T-cell (primary cell): ENCODE results near the gene JAKMIP3. TPM values are rescaled to one million over a fixed set of nuclear protein-coding genes. Genes with fewer than 3 reads are reported as not detected.

Experiments
- ATAC-seq, 4 experiments: fragments of 200-7000 bp in 3 of 4; fragments of 150-1000 bp in 1 of 4; cut with Tn5 transposase; replicated peaks in 1 of 4; 1 replicate in 3 of 4; 2 replicates in 1 of 4; pipeline ENCODE4 v1.10.0; 2021; ENCODE audit warnings: moderate library complexity in 3 of 4, mild to moderate bottlenecking in 2 of 4, moderate number of reproducible peaks in 1 of 4
- CTCF ChIA-PET, 2 donors: fragments of 300-600 bp; sonication (Branson Sonifier 250); formaldehyde crosslinking; loops; one replicate each; lab custom pipeline; 2022; ENCODE audit warnings: antibody characterized with exemption in 2 of 2; lab: Charles Lee
- POLR2A ChIA-PET, 2 donors: fragments of 300-600 bp; sonication (Branson Sonifier 250); formaldehyde crosslinking; loops; one replicate each; lab custom pipeline; 2022; ENCODE audit warnings: antibody characterized with exemption in 2 of 2; lab: Charles Lee
- DNase-seq, 35 experiments: peaks; one replicate each; pipeline versions ENCODE4 v3.0.0 to v3.0.0-alpha.2; 2013 to 2023
- H3K27ac ChIP-seq: one replicate; pipeline ENCODE4 v1.5.1; 2013; ENCODE audit warnings: low read length
- H3K27me3 ChIP-seq, 2 experiments: replicated peaks in 1 of 2; 1 replicate in 1 of 2; 2 replicates in 1 of 2; pipeline versions ENCODE4 v1.6.1 to v1.7.0; 2013; ENCODE audit warnings: low read length in 1 of 2, mixed read lengths in 1 of 2; ENCODE audit not compliant: control insufficient read depth in 2 of 2, insufficient read depth in 2 of 2; ENCODE audit errors: extremely low read depth in 1 of 2
- H3K36me3 ChIP-seq, 2 donors: 1 replicate in 1 of 2; 2 replicates in 1 of 2; pipeline versions ENCODE4 v1.6.1 to v1.7.0; 2013; ENCODE audit warnings: low read length in 1 of 2; ENCODE audit not compliant: control insufficient read depth in 2 of 2, insufficient read depth in 1 of 2; ENCODE audit errors: extremely low read depth in 1 of 2
- H3K4me1 ChIP-seq, 2 experiments: 1 replicate in 1 of 2; 2 replicates in 1 of 2; pipeline versions ENCODE4 v1.6.1 to v1.7.0; 2013; ENCODE audit warnings: low read length in 2 of 2, mixed read lengths in 1 of 2; ENCODE audit not compliant: insufficient read depth in 2 of 2, control insufficient read depth in 1 of 2; ENCODE audit errors: extremely low read depth in 1 of 2
- H3K4me3 ChIP-seq, 2 donors: 1 replicate in 1 of 2; 2 replicates in 1 of 2; pipeline versions ENCODE4 v1.5.1 to v1.7.0; 2013; ENCODE audit warnings: mild to moderate bottlenecking in 2 of 2, low read length in 1 of 2, moderate library complexity in 1 of 2; ENCODE audit not compliant: control insufficient read depth in 1 of 2; ENCODE audit errors: extremely low read depth in 1 of 2
- H3K9me3 ChIP-seq: 2 replicates; pipeline ENCODE4 v1.7.0; 2013
- H3K27ac Mint-ChIP-seq, 2 donors: one replicate each; pipeline ENCODE4 v1.8.0; 2020 to 2021; ENCODE audit warnings: mild to moderate bottlenecking in 2 of 2, mixed read lengths in 2 of 2
- H3K27me3 Mint-ChIP-seq, 2 donors: one replicate each; pipeline ENCODE4 v1.8.0; 2021 to 2022; ENCODE audit warnings: mixed read lengths in 2 of 2
- H3K36me3 Mint-ChIP-seq: one replicate; pipeline ENCODE4 v1.8.0; 2021; ENCODE audit warnings: mixed read lengths
- H3K4me1 Mint-ChIP-seq, 3 donors: one replicate each; pipeline ENCODE4 v1.8.0; 2020 to 2022; ENCODE audit warnings: mixed read lengths in 3 of 3, mild to moderate bottlenecking in 1 of 3
- H3K4me3 Mint-ChIP-seq, 3 donors: one replicate each; pipeline ENCODE4 v1.8.0; 2020 to 2022; ENCODE audit warnings: mild to moderate bottlenecking in 3 of 3, mixed read lengths in 3 of 3, moderate library complexity in 3 of 3
- H3K9me3 Mint-ChIP-seq, 3 donors: one replicate each; pipeline ENCODE4 v1.8.0; 2020 to 2022; ENCODE audit warnings: mixed read lengths in 3 of 3
- WGBS: methylation state at CpG from one replicate; pipeline ENCODE4 v1.1.5; 2013; ENCODE audit warnings: missing lambda C conversion rate; ENCODE audit not compliant: insufficient coverage; 5-methylcytosine and 5-hydroxymethylcytosine counted together
- total RNA-seq, 35 experiments: library from RNA in 6 of 35; stranded (reverse) in 6 of 35; fragments of 120-200 nt in 1 of 35; gene quantifications; one replicate each; pipeline versions ENCODE4 v1.2.1 to v1.2.4 and lab custom pipeline; 2013 to 2026

JAKMIP3 gene
- total RNA-seq, 5 donors from 2014 or later (not counting 1 experiment from before 2014, with no cell fraction given): 0.32 to 0.98 (median 0.50) TPM

GRCh38 chr10:132102071-132102716 is 36.4 kb downstream of the JAKMIP3 start:
- ChIA-PET POLR2A (no interaction called here), CTCF (no interaction called here)
- no peaks in the 10 kb centered on the region for H3K36me3 ChIP-seq
- Mint-ChIP-seq H3K27me3 (peaks cover 4 to 30% of the 10 kb centered on the region in 2 donors), H3K4me3 (no peak overlapping the region), H3K4me1 (no peaks in the 10 kb centered on the region), H3K27ac (no peak overlapping the region), H3K36me3 (no peaks in the 10 kb centered on the region), H3K9me3 (no peaks in the 10 kb centered on the region)
- no peaks in the 10 kb centered on the region for H3K9me3 ChIP-seq
- H3K27ac ChIP-seq: no peak overlapping the region
- H3K4me1 ChIP-seq: no peaks in the 10 kb centered on the region
- DNase-seq: no peak
- H3K4me3 ChIP-seq: no peak overlapping the region
- no peak for ATAC-seq
- peaks cover 0 to 44% of the 10 kb centered on the region in 2 experiments for H3K27me3 ChIP-seq
- 84% methylated on average over 13 of the region's 23 CpGs for WGBS

DNA sequence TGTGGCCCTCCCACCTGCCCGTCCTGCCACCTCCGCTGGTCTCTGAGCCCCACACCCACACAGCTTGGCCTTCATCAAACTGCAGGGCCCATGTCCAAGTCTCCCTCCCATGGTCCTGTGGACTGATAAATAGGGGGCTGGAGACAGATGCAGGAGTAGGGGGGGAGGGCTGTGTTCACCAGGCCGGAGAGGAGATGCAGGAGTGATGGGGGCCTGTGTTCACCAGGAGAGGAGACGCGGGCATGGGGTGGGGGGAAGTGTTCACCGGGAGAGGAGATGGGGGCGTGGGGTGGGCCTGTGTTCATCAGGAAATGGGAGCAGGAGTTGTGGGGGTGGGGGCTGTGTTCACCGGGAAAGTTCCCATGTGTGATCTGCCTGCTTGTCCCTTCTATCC is 37.0 kb downstream of the JAKMIP3 start:
- H3K27me3 Mint-ChIP-seq: peaks cover 4 to 27% of the 10 kb centered on the region in 2 donors
- H3K27ac Mint-ChIP-seq: no peak overlapping the region
- H3K4me1 Mint-ChIP-seq: no peaks in the 10 kb centered on the region
- Histone ChIP-seq H3K4me3 (no peak overlapping the region), H3K36me3 (no peaks in the 10 kb centered on the region), H3K4me1 (no peaks in the 10 kb centered on the region), H3K27ac (no peak overlapping the region), H3K27me3 (peaks cover 0 to 45% of the 10 kb centered on the region in 2 experiments), H3K9me3 (no peaks in the 10 kb centered on the region)
- ATAC-seq (no peak), DNase-seq (no peak)
- H3K4me3 Mint-ChIP-seq: no peak overlapping the region
- ChIA-PET POLR2A (no interaction called here), CTCF (no interaction called here)
- H3K9me3 Mint-ChIP-seq: no peaks in the 10 kb centered on the region
- H3K36me3 Mint-ChIP-seq: no peaks in the 10 kb centered on the region
- 84% methylated on average over 7 of the region's 8 CpGs for WGBS

DNA sequence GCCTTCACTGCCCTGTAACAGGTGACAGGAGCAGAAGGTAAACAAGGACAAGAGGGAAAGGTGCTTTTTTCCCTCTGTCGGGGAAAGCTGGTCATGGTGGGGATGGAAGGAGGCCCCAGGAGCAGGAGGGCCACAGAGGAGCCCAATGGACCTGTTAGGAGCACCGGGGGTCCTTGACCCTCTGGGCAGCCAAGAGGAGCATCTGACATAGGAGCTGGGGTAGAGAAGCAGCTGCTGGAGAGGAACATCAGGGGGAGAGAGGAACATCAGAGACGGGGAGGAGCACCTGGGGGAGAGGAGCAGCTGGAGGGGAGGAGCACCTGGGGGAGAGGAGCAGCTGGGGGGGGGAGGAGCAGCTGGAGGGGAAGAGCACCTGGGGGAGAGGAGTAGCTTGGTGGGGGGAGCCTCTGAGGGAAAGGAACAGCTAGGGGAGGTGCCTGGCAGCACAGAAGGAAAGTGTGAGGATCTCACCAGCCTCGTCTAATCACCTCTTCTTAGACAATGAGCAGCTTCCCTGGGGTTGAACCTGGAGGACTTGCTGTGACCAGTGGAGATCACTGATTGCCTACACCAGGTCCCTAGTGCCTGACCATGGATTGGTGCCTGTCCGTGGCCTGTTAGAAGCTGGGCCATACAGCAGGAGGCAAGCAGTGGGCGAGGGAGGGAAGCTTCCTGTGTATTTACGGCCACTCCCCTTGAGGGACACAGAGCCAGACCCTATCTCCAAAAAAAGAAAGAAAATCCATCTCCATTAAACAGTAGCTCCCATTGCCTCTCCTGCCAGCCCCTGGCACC is 37.6 kb downstream of the JAKMIP3 start:
- Mint-ChIP-seq H3K27me3 (peaks cover 4 to 23% of the 10 kb centered on the region in 2 donors), H3K4me3 (no peak overlapping the region), H3K9me3 (no peaks in the 10 kb centered on the region), H3K4me1 (no peaks in the 10 kb centered on the region), H3K36me3 (no peaks in the 10 kb centered on the region), H3K27ac (no peak overlapping the region)
- ChIA-PET POLR2A (no interaction called here), CTCF (no interaction called here)
- no peak for ATAC-seq
- Histone ChIP-seq H3K36me3 (no peaks in the 10 kb centered on the region), H3K9me3 (no peaks in the 10 kb centered on the region), H3K27ac (no peak overlapping the region), H3K27me3 (peaks cover 0 to 47% of the 10 kb centered on the region in 2 experiments), H3K4me3 (no peak overlapping the region), H3K4me1 (no peaks in the 10 kb centered on the region)
- no peak for DNase-seq
- WGBS: 66% methylated on average over 7 of the region's 7 CpGs

GRCh38 chr10:132104062-132104461 is 38.3 kb downstream of the JAKMIP3 start:
- Histone ChIP-seq H3K27ac (no peak overlapping the region), H3K9me3 (no peaks in the 10 kb centered on the region), H3K4me1 (no peaks in the 10 kb centered on the region), H3K27me3 (peaks cover 0 to 41% of the 10 kb centered on the region in 2 experiments), H3K36me3 (no peaks in the 10 kb centered on the region), H3K4me3 (no peak overlapping the region)
- ChIA-PET CTCF (no interaction called here), POLR2A (no interaction called here)
- H3K36me3 Mint-ChIP-seq: no peaks in the 10 kb centered on the region
- DNase-seq: no peak
- no peak for ATAC-seq
- peaks cover 4 to 23% of the 10 kb centered on the region in 2 donors for H3K27me3 Mint-ChIP-seq
- WGBS: 76% methylated on average over 10 of the region's 13 CpGs
- H3K9me3 Mint-ChIP-seq: no peaks in the 10 kb centered on the region
- no peak overlapping the region for H3K4me3 Mint-ChIP-seq
- no peaks in the 10 kb centered on the region for H3K4me1 Mint-ChIP-seq
- H3K27ac Mint-ChIP-seq: no peak overlapping the region

DNA sequence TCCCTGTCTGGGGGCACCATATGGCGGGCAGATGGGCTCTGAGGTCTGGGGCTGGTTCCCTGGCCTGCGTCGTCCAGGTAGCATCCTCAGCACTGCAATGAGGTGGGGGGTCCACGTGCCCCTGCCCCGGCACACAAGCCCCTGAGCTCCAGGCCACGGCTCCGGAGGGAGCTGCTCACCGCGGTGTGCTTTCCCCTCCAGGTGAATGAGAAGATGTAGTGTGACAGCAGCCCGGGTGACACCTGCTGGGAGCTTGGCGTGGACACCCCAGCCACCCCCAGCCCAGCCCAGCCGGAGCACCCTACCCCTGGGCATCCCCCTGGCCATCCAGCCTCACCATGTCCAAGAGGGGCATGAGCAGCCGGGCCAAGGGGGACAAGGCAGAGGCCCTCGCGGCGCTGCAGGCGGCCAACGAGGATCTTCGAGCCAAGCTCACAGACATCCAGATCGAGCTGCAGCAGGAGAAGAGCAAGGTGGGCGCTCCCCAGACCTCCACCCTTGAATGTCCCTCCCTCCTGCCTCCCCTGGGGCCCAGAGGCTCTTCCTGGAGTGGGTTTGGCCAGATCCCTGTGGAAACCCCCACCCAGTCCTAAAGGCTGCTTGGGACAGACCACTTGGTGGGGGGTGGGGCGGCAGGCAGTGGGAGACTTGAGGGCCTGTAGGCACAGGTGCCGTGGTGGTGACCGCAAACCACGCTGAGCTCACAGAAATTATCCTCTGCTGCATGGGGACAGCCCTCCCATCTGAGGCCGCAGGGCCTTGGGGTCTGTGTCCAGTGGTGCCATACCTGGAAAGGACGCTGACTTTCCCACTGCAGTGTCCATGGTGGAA is 38.9 kb downstream of the JAKMIP3 start:
- DNase-seq: no peak
- Mint-ChIP-seq H3K27ac (no peak overlapping the region), H3K4me3 (no peak overlapping the region), H3K36me3 (no peaks in the 10 kb centered on the region), H3K27me3 (peaks cover 4 to 23% of the 10 kb centered on the region in 2 donors), H3K9me3 (no peaks in the 10 kb centered on the region), H3K4me1 (no peaks in the 10 kb centered on the region)
- 80% methylated on average over 17 of the region's 27 CpGs for WGBS
- ChIA-PET POLR2A (no interaction called here), CTCF (no interaction called here)
- no peaks in the 10 kb centered on the region for H3K4me1 ChIP-seq
- no peaks in the 10 kb centered on the region for H3K9me3 ChIP-seq
- peaks cover 0 to 38% of the 10 kb centered on the region in 2 experiments for H3K27me3 ChIP-seq
- H3K36me3 ChIP-seq: no peaks in the 10 kb centered on the region
- no peak for ATAC-seq
- H3K4me3 ChIP-seq: no peak overlapping the region
- H3K27ac ChIP-seq: no peak overlapping the region

DNA sequence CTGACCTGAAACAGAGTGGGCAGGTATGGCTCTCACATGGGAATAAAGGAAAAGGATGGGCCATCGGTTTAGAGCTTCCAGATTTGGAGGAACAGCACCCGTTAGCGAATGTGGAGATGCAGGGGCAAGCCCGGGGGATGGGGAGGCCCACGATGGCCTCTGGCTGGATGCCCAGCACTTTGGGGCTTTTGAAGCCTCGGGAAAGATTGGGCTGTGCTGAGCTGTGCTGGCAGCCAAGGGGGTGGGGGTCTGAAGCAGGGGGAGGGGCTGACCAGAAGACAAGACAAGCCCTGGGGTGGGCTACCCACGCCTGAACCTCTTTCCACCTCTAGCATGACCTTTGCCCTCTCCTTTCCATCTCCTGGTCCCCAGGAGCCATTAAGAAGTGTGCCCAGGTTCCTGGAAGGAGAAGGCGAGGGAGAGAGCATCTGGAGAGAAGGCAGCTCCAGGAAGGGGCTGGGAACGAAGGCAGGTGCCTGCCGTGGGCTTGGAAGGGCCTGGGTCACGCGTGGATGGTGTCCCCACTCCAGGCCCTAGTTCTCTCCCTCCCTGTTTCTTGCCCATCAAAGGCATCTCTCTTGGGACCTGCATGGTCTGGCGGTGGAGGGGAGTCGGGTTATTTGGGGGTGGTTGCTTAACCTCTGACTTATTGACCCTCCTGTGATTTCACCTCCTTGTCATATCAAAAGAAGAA is 39.7 kb downstream of the JAKMIP3 start:
- H3K4me3 Mint-ChIP-seq: no peak overlapping the region
- DNase-seq: no peak

More for the DNA sequence above, 39.7 kb downstream of the JAKMIP3 start:
- no peaks in the 10 kb centered on the region for H3K4me1 Mint-ChIP-seq
- ATAC-seq: no peak
- no peaks in the 10 kb centered on the region for H3K36me3 Mint-ChIP-seq
- no peaks in the 10 kb centered on the region for H3K36me3 ChIP-seq
- CTCF ChIA-PET: no interaction called here
- H3K9me3 ChIP-seq: no peaks in the 10 kb centered on the region
- peaks cover 0 to 33% of the 10 kb centered on the region in 2 experiments for H3K27me3 ChIP-seq
- H3K27me3 Mint-ChIP-seq: peaks cover 4 to 20% of the 10 kb centered on the region in 2 donors
- WGBS: 78% methylated on average over 5 of the region's 14 CpGs
- no peak overlapping the region for H3K4me3 ChIP-seq
- H3K27ac ChIP-seq: no peak overlapping the region
- H3K27ac Mint-ChIP-seq: no peak overlapping the region
- H3K4me1 ChIP-seq: no peaks in the 10 kb centered on the region
- H3K9me3 Mint-ChIP-seq: no peaks in the 10 kb centered on the region
- POLR2A ChIA-PET: no interaction called here
